ENCODE measurements around the gene RPS5.
A peak's percentile ranks its signal among the peaks of the same experiment; 100 is the strongest.
"Not testable (repeated sequence)": the region's sequence is repeated elsewhere in the genome, so short reads cannot be mapped to it uniquely, and the experiment has no call there.

The RPS5 gene

DNA sequence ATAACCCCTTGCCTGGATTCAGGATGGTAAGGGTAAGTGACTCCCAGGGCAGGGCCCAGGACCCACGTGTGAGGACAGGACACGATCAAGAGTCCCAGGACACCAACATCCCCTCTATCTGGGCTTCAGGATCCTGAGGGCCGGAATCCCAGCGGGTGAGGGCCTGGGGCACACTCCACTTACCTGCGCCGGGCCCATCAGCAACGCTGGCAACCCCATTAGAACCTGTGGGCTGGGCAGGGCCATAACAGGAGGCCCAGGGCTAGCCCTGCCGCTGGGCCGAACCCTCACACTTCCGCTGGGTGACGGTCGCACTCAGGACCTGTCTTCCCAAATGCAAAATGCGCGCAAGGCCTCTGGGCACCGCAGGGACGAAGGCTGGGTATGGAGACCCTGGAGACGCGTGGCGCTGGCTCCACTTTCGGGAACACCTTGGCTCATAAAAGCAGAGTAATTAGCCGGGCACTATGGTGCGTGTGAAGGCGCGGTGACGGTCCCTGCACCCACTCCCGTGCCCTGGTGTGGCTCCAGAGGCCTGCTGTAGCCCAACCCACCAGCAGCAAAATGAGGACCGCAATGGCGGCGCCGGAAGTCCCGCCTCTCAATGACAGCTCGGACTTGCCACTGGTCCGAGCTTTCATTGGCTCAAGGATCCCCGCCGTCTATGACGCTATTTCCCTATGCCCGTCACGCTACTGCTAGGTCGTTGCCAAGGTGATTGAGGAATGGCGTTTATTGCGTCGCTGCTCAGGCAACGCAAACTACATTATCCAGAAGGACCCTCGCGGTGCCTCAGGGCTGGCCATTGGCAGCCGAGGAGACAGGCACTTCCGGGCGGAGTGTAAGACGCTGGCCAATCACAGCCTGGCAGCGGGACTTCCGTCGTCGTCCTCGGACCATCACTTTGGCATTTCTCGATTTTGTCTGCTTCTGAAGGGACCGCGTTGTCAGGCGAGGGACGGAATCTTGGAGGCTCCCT, 52.8 kb downstream of the RPS5 start, which contains the start of gene ZNF132:
ZNF132 (minus strand) TSS at position 578 of the 979 bp plus-strand sequence; CDS start at position 246, 332 bp downstream.
- H3K4me1 ChIP-seq (ENCODE audit: control insufficient read depth in 5 of 5, insufficient read depth in 5 of 5, low read length in 5 of 5): peaks cover 3 to 20% (median 18%) of the 10 kb centered on the region in 5 donors
- peak within 1 kb of the TSS; percentile 67 for H3K27ac ChIP-seq (ENCODE audit: low read depth, low read length)
- H3K4me3 ChIP-seq (ENCODE audit: low read depth in 1 of 5, low read length in 5 of 5): peak within 1 kb of the TSS; percentile 87 to 99 (median 94)
- peaks cover 27 to 40% (median 32%) of the 10 kb centered on the region in 5 donors for H3K9me3 ChIP-seq (ENCODE audit: control insufficient read depth in 5 of 5, low read length in 5 of 5)
- H3K36me3 ChIP-seq (ENCODE audit: control insufficient read depth in 5 of 5, insufficient read depth in 5 of 5, low read length in 5 of 5): peaks cover 11 to 30% (median 24%) of the 10 kb centered on the region in 5 donors
- peak within 1 kb of the TSS; percentile 63 to 79 (median 73) for H3K9ac ChIP-seq (ENCODE audit: low read length in 5 of 5)
- H3K27me3 ChIP-seq (ENCODE audit: control insufficient read depth in 5 of 5, insufficient read depth in 4 of 5, low read length in 5 of 5): no peaks in the 10 kb centered on the region

- Histone ChIP-seq H3K27ac (ENCODE audit: low read depth, low read length) (peak overlapping the region; percentile 67), H3K9me3 (ENCODE audit: control insufficient read depth in 5 of 5, low read length in 5 of 5) (peaks cover 21 to 33% (median 25%) of the 10 kb centered on the region in 5 donors), H3K4me3 (ENCODE audit: low read depth in 1 of 5, low read length in 5 of 5) (peak overlapping the region; percentile 87 to 99 (median 94)), H3K36me3 (ENCODE audit: control insufficient read depth in 5 of 5, insufficient read depth in 5 of 5, low read length in 5 of 5) (peaks cover 5 to 23% (median 17%) of the 10 kb centered on the region in 5 donors), H3K4me1 (ENCODE audit: control insufficient read depth in 5 of 5, insufficient read depth in 5 of 5, low read length in 5 of 5) (peaks cover 3 to 20% (median 18%) of the 10 kb centered on the region in 5 donors), H3K27me3 (ENCODE audit: control insufficient read depth in 5 of 5, insufficient read depth in 4 of 5, low read length in 5 of 5) (no peaks in the 10 kb centered on the region), H3K9ac (ENCODE audit: low read length in 5 of 5) (peak overlapping the region in 2 of 5 donors; percentile 18 to 27)
Measured at GRCh38 chr19:58440556-58440955, 53.5 kb downstream of the RPS5 start.

DNA sequence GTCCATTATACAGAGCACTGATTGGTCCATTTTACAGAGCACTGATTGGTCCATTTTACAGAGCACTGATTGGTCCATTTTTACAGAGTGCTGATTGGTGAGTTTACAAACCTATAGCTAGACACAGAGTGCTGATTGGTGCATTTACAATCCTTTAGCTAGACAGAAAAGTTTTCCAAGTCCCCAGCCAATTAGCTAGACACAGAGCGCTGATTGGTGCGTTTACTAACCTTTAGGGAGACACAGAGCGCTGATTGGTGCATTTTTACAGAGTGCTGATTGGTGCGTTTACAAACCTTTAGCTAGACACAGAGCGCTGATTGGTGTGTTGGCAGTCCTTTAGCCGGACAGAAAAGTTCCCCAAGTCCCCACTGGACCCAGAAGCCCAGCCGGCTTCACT, 55.9 kb downstream of the RPS5 start:
- Histone ChIP-seq H3K4me1 (ENCODE audit: control insufficient read depth in 5 of 5, insufficient read depth in 5 of 5, low read length in 5 of 5) (peaks cover 3 to 20% (median 18%) of the 10 kb centered on the region in 5 donors), H3K9me3 (ENCODE audit: control insufficient read depth in 5 of 5, low read length in 5 of 5) (peaks cover 2 to 12% (median 9%) of the 10 kb centered on the region in 5 donors)
- H3K36me3 ChIP-seq (ENCODE audit: control insufficient read depth in 5 of 5, insufficient read depth in 5 of 5, low read length in 5 of 5); H3K27ac ChIP-seq (ENCODE audit: low read depth, low read length); H3K4me3 ChIP-seq (ENCODE audit: low read depth in 1 of 5, low read length in 5 of 5); H3K9ac ChIP-seq (ENCODE audit: low read length in 5 of 5); H3K27me3 ChIP-seq (ENCODE audit: control insufficient read depth in 5 of 5, insufficient read depth in 4 of 5, low read length in 5 of 5): not testable (repeated sequence)
